DND-41 (cell line): ENCODE data around the gene RGS17.

Source experiments
- EZH2 ChIP-seq: IDR thresholded peaks from 3 replicates; pipeline ENCODE4 v1.6.1; 2012; ENCODE audit warnings: borderline replicate concordance, low read depth, mild to moderate bottlenecking, moderate library complexity, low read length, inconsistent platforms; ENCODE audit not compliant: severe bottlenecking
- TF ChIP-seq, protein P1 (sequence below): IDR thresholded peaks from 2 replicates; pipeline ENCODE4 v1.5.1; 2012; ENCODE audit warnings: borderline replicate concordance, low read length, moderate library complexity, mild to moderate bottlenecking; ENCODE audit not compliant: poor library complexity, severe bottlenecking; ENCODE audit errors: extremely low read depth

DNA sequence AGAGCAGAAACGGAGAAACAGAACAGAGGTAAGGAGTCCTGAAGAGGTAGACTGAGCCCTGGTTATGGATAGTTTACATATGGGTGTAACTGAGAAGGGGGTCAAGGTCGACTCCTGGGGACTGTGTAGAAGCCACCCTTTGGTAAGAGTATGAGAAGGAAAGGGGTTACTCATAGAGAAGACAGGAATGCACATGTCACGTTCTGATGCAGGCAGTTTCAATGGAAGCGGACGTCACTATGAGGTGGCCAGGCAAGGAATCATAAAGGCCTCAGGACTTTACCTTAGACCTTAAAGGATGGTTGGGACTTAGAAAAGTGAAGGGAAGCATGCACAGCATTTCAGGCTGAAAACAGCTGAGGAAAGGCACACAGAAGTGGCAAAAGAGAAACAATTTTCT is 25.1 kb downstream of the RGS17 start:
- TF ChIP-seq, protein P1, sequence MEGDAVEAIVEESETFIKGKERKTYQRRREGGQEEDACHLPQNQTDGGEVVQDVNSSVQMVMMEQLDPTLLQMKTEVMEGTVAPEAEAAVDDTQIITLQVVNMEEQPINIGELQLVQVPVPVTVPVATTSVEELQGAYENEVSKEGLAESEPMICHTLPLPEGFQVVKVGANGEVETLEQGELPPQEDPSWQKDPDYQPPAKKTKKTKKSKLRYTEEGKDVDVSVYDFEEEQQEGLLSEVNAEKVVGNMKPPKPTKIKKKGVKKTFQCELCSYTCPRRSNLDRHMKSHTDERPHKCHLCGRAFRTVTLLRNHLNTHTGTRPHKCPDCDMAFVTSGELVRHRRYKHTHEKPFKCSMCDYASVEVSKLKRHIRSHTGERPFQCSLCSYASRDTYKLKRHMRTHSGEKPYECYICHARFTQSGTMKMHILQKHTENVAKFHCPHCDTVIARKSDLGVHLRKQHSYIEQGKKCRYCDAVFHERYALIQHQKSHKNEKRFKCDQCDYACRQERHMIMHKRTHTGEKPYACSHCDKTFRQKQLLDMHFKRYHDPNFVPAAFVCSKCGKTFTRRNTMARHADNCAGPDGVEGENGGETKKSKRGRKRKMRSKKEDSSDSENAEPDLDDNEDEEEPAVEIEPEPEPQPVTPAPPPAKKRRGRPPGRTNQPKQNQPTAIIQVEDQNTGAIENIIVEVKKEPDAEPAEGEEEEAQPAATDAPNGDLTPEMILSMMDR, result no peak
- TF ChIP-seq EZH2, result no peak
